ENCODE measurements around the gene TMEM240.
"Not testable (repeated sequence)": the region's sequence is repeated elsewhere in the genome, so short reads cannot be mapped to it uniquely, and the experiment has no call there.

Gene TMEM240

DNA sequence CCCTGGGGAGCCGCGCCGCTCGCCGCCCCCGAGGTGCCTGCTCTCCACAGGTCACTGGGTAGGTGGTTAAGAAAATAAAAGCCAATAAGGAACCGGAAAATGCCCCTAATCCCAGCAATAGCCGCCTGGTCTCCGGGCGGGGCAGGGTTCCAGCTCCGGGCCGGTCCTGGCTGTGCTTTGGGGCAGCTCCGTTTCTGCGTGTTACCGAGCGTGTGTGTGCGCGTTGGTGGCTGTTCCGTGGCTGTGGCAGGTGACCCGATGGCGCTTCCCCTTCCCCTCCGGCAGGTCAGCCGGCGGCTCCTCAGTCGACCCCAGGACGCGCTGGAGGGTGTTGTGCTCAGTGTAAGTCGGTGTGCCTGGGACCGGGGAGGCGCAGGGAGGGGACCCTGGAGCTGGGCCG lies 17.2 kb downstream of the TMEM240 start:
- not testable (repeated sequence) for DNase-seq

DNA sequence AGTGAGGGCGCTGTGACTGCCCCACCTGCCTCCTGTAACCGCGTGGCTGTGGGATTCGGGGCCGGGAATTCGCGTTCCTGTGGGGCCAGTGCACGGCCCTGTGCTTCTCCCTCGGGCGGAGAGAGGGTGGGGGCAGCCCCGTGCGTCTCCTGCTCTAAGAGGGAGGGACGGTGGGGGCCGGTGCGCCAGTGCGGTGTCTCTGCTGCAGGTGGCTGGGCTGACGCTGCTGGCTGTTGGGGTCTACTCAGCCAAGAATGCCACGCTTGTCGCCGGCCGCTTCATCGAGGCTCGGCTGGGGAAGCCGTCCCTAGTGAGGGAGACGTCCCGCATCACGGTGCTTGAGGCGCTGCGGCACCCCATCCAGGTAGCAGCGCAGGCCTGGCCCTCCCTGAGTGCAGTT lies 17.9 kb downstream of the TMEM240 start:
- DNase-seq: not testable (repeated sequence)

DNA sequence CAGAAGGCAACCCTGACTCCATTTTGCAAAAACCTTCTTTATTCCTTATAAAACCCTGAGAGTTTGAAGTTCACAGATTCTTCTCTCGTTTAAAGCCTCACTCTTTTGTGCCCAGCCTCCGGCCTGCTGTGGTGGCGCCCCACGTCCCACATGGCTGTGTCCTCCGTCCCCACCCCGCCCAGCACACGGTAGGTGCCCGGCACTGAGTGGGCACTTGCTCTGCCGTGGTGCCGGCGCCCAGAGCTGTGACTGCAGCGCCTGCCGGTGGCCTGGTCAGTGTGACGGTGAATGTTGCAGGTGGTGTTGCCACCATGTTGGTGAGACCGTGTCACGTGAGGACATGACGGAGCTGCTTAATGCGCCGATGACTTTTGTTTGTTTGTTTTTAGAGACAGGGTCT lies 19.1 kb downstream of the TMEM240 start:
- no peak for DNase-seq

DNA sequence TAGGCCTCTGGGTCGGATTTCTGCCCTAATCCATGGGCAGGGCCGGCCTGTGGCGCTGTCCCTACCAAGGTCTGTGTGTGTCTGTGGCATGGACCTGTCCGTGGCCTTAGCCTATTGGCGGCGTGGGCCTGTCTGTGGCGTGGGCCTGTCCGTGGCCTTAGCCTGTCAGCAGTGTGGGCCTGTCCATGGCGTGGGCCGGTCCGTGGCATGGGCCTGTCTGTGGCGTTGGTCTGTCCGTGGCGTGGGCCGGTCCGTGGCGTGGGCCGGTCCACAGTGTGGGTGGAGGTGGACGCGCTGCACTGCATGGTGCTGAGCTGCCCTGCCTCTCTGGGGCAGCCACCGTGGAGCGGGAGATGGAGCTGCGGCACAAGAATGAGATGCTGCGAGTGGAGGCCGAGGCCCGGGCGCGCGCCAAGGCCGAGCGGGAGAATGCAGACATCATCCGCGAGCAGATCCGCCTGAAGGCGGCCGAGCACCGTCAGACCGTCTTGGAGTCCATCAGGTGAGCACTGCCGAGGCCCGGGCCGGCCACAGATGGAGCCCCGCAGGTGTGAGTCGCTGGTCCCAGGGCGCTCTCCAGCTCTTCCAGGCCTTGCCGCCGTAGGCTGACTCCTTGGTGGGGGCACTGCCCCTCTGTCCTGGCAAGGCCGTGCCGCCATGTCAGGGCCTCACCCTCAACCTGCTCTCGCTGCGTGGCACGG lies 20.5 kb downstream of the TMEM240 start:
- DNase-seq: not testable (repeated sequence)

DNA sequence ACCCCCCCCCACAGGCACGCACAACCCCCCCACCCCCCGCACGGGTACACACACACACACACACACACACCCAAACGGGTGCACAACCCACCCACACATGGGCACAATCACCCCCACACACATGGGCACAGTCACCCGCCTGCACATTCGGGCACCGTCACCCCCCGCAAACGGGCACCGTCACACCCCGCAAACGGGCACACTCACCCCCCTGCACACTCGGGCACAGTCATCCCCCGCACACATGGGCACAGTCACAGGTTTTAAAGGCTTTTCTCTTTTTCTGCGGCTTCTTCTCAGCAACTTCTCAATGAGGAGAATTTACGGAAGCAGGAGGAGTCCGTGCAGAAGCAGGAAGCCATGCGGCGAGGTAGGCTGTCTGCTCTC lies 21.8 kb downstream of the TMEM240 start:
- DNase-seq: not testable (repeated sequence)

DNA sequence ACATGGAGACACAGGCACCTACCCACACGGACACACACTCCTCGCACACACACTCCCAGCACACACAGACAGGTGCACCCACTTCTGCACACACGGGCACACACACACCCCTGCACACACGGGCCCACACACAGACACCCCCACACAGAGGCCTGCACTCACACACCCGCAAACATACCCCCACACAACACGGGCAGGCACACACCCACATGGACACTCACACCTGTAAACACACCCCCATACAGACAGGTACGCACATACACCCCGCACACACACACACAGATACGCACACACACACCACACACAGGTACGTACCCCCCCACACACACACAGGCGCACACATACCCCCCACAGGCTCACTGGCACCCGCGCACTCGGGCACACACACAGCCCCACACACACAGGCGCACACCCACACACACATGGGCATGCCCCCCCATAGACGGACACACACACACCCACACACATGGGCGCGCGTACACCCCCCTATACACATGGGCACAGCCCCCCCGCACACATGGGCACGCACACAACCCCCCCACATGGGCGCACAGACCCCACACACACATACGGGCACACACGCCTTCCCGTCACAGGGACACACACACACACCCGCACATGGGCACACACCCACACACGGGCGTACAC lies 22.3 kb downstream of the TMEM240 start:
- no peak for DNase-seq

DNA sequence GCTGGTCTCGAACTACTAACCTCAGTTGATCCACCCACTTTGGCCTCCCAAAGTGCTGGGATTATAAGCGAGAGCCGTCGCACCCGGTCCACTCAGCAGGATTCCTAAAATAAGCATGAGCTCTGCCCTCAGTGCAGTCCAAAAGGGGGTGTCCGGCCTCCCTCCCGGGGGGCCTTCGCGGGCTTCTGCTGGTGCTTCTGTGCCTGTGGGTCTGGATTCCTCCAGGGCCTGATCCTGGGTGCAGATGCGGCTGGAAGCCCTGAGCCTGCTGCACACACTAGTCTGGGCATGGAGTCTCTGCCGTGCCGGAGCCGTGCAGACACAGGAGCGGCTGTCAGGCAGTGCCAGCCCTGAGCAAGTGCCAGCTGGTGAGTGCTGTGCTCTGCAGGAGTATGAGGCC lies 23.5 kb downstream of the TMEM240 start:
- DNase-seq: not testable (repeated sequence)

DNA sequence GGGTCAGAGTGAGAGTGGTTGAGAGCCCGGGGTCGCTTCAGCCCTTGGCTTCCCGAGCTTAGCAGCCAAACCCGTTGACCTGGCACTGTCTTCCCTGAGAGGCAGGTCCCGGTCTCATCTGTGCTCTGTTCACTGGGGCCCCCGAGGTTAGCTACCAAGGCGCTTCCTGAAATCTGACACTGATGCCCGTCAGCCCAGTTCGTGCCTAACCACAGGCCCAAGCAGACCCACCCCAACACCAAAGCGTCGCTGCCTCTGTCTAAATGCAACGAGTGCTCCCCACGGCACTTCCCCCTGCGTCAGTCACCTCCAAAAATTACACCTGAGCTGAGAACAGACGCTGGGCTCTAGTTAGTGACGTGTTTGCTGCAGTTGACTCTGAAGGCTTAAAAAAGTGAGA lies 26.0 kb downstream of the TMEM240 start:
- DNase-seq: not testable (repeated sequence)

DNA sequence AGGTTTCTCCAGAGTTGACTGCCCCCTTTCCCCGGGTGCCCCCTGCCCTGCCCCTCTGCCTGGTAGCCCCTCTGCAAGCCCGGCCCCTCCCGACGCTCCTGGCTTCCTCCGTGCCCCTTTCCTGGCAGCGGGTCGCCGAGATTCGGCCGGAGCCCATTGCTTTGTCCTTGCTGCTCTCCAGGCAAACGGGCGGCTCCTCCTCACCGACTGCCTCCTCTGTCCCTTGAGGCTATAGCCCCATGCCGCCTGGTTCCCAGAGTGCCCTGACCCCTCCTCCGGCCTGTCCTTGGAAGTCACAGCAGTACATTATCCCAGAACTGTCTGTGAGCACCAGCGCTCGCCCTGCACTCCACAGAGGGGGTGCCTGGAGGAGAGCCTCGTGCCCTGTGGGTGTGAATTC lies 26.7 kb downstream of the TMEM240 start:
- DNase-seq: not testable (repeated sequence)

DNA sequence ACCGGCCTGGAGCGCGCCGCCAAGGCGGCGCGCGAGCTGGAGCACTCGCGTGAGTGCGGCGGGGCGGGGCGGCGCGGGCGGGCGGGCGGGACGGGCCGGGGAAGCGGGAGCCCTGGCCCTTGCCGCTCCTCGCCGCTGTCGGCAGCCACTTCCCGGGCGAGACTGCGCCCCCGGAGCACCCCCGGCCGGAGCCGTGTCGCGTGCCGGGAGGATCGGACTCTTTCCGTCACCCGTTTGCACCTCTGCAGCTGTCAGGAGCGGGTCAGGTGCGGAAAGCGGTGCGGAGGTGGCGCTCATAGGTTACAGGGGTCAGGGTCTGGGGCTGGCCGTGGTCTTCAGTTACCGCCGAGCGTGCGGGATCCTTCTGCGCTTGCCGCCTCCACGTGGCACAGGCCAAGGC lies 28.0 kb downstream of the TMEM240 start:
- DNase-seq: not testable (repeated sequence)

DNA sequence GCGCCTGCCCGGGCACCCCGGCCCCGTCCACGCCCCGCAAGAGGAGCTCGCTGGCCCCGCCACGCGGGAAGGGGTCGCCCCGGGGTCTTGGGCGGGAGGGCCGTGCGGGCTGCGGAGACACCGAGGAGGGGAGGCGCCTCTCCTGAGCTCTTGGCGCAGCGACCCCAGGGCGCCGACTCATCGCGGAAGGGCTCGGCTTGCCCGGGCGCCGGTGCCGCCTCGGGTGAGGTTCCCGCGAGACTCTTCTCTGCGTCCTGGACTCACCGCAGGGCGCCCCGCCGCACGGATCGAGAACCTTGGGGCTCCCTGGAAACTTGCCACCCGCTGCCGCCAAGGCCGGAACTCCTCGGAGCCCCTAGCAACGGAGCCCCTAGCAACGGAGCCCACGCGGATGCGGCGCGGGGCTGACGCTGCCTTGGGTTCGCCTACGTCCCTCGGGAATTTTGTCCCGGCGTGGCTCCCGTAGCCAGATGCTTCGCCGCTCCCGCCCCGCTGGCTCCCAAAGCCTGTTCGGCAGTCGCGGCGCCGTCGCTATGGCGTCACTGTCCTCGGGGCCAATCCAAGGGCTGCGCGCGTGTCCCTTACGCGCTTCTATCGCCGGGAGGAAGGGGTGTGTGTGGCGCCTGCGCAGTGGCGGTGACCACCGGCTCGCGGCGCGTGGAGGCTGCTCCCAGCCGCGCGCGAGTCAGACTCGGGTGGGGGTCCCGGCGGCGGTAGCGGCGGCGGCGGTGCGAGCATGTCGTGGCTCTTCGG lies 28.7 kb downstream of the TMEM240 start, which contains the start of gene ATAD3A:
Gene ATAD3A, plus strand, starts transcription at position 630 of the 753 bp plus-strand sequence. Its CDS starts 107 bp downstream, at position 737.
- peak; percentile 91 for DNase-seq

DNA sequence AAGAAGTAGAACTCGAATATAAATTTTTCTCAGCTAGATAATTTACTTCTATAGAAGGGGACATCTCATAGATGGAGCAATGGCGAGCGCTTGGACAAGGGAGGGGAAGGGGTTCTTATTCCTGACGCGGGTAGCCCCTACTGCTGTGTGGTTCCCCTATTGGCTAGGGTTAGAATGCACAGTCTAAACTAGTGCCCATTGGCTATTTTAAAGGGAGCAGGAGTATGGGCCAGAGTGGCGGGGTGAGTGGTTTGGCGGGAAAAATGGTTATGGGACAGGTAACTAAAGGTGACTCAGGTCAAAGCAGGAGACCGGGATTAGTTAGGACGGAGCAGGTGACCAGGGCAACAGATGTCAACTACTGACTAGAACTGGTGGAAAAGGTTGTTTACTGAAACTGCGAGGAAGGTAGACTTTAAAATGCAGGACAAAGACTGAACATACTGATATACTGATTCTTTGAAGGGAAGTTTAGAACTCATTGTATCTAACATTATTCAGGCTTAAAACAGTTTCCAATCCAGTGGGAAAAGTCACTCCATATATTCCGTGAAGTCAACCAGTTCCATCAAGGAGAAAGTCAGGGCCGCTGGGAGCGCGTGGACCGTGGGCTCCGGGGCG lies 29.4 kb downstream of the TMEM240 start:
- peak; percentile 15 for DNase-seq

DNA sequence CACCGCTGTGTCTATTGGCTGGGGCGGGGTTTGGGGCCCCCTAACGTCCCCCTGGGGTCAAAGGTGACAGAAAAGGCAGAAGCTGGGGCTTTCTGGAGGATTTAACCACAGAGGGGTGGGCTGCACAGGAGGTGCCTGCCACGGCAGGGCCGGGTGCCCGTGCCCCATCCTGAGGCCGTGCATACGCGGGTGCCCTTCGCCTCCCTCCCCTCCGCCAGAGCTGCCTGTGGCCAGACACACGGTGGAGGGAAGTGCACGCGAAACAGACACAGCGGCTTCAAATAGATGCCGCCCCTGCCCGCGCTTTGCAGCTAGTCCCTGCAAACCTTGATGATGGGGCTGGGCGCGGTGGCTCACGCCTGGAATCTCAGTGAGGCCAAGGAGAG lies 31.0 kb downstream of the TMEM240 start:
- DNase-seq: not testable (repeated sequence)

DNA sequence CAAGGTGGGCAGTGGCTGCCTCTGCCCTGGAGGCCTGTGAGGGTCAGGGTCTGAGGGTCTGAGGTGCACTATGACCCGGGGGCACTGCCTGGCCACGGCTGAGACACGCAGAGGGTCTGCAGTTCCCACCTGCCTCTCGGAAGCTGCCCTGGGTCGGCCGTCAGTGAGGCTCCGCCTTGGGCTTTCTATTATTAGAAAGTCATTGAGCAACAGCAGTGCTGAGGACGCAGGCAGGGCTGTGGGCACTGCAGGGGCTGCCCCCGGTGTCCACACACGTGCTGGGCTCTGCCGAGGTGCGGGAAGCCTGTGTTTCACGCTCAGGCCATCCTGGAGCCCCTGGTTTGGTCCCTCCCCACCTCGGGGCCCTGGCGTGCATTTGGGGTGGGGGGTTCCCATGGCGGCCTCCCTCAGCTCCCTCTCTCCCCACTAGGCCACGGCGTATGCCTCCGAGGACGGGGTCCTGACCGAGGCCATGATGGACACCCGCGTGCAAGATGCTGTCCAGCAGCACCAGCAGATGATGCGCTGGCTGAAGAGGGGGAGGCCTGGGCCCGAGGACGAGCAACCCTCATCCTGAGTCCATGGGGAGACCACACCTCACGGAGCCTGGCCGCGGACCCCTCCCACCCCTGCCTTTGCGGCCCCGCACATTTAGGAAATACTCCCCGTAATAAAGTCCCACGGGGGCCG lies 31.5 kb downstream of the TMEM240 start:
- DNase-seq: not testable (repeated sequence)

DNA sequence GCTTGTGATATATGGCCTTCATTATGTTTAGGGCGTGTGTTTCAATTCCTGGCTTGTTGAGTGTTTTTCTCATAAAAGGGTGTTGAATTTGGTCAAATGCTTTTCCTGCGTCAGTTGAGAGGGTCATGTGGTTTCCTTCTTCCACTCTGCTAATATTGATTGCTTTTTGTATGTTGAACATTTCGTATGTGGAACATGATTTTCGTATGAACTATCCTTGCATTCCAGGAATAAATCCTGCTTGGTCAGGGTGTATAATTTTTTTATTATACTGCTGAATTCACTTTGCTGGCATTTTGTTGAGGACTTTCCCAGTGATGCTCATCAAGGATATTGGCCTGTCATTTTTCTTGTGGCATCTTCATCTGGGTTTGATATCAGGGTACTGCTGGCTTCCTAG lies 33.1 kb downstream of the TMEM240 start:
- no peak for DNase-seq

DNA sequence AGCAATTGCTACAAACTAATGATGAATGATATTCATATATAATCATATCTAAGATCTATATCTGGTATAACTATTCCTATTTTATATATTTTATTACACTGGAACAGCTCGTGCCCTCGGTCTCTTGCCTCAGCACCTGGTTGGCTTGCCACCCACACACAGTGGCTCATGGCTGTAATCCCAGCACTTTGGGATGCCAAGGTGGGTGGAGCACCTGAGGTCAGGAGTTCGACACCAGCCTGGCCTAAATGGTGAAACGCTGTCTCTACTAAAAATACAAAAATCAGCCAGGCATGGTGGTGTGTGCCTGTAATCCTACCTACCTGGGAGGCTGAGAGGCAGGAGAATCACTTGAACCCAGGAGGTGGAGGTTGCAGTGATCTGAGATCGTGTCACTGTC lies 34.6 kb downstream of the TMEM240 start:
- DNase-seq: not testable (repeated sequence)

DNA sequence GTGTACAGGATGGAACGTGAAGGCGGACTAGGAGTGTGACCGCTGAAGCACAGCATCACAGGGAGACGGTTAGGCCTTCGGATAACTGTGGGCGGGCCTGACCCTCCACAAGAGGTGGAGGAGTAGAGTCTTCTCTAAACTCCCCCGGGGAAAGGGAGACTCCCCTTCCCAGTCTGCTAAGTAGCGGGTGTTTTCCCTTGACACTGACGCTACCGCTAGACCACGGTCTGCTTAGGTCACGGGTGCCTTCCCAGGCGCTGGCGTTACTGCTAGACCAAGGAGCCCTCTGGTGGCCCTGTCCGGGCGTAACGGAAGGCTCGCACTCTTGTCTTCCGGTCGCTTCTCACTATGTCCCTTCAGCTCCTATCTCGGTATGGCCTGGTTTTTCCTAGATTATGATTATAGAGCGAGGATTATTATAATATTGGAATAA lies 35.0 kb downstream of the TMEM240 start:
- DNase-seq: peak; percentile 25

DNA sequence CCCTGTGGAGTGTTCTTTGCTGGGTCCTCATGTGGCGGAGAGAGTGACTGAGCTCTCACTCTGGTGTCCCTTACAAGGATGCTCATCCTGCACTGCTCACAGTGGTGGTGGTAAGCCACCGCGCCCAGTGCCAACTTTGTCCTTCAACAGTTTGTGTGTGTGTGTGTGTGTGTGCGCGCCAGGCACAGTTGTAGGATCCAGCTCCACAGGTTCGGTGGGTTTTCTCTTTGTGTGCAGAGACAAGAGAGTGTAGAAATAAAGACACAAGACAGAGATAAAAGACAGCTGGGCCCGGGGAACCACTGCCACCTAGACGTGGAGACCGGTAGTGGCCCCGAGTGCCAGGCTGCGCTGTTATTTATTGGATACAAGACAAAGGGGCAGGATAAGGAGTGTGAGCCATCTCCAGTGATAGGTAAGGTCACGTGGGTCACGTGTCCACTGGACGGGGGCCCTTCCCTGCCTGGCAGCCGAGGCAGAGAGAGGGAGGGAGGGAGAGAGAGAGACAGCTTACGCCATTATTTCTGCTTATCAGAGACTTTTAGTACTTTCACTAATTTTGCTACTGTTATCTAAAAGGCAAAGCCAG lies 35.6 kb downstream of the TMEM240 start:
- DNase-seq: peak; percentile 59

DNA sequence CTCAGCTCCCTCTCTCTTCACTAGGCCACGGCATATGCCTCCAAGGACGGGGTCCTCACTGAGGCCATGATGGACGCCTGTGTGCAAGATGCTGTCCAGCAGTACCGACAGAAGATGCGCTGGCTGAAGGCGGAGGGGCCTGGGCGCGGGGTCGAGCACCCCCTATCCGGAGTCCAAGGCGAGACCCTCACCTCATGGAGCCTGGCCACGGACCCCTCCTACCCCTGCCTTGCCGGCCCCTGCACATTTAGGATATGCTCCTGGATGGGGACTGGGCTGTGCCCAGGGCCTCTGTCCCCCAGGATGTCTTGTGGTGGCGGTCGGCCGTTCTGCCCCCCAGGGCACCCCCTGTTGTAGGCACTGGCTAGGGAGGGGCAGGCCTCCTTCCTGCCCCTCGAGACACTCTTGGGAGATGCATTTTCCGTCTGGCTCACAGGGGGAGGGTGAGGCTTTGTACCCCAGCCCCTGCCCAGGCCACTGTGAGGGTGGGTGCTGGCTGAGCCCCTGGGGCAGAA lies 44.9 kb downstream of the TMEM240 start:
- not testable (repeated sequence) for DNase-seq

DNA sequence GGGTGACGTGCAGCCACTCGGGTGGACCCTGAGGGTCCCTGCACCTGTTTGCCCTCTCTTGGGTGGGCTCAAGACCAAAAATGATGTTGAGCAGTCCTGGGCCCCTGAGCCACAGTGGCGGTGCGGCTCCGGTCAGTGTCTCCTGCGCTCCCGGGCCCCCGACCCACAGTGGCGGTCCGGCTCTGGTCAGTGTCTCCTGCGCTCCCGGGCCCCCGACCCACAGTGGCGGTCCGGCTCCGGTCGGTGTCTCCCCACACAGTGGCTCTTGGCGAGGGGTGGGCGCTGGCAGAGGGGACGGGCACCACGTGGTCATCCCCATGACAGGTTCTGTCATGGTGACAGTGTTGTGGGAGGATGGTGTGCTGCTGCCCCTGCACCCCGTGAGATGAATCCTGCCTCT lies 46.1 kb downstream of the TMEM240 start:
- DNase-seq: not testable (repeated sequence)

DNA sequence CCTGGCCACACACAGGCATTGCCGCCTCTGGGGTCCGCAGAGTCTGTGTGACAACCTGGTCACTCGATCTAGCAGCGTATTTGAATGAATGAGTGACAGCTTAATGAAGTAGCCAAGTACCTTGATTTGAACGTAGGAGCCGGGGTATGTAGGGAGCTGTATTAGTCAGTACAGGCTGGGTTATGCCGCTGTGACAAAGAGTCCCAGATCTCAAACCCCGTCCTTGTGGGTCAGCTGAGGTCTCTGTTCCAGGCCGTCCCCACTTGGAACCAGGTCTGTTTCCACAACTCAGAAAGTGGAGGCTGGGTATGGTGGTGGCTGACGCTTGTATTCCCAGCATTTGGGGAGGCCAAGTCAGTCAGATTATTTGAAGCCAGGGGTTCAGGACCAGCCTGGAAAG lies 48.8 kb downstream of the TMEM240 start:
- no peak for DNase-seq

DNA sequence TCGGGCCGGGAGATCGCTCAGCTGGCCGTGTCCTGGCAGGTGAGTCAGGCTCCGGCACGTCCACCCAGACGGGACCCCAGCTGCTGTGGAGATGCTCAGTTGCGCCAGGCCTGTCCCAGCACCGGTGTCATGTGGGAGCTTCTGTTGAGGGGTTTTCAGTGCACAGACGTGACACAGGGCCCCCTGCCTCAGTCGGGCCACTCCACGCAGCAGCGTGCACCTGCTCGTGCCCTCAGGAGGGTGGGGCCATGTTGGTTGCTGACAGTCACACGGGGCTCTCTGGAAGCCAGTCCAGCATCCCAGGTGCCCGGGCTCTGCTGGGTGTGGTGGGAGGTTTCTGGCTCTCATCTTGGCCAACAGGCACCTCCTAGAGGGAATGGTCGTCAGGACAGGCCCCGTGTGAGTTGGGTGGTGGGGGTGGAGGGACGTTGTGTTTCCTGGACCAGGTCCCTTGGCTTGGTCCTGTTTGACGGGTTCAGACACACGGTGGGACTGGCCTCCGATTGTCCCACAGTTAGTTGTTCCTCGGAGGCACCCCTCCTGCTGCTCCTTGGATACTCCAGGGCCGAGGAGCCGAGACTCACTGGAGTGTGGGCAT lies 49.7 kb downstream of the TMEM240 start:
- no peak for DNase-seq

Data from kidney glomerular epithelial cell (primary cell).